HUES64 (cell line): ENCODE data around the gene CCR9.

Experiments
- H3K27ac ChIP-seq: 2 replicates; pipeline ENCODE4 v1.7.0; 2013; ENCODE audit warnings: low read depth, low read length, inconsistent platforms
- H3K27me3 ChIP-seq: 2 replicates; pipeline ENCODE4 v1.6.1; 2013; ENCODE audit warnings: mild to moderate bottlenecking, low read length; ENCODE audit not compliant: insufficient read depth
- H3K36me3 ChIP-seq: 2 replicates; pipeline ENCODE4 v1.6.1; 2013; ENCODE audit warnings: mild to moderate bottlenecking, low read length; ENCODE audit not compliant: insufficient read depth
- H3K4me1 ChIP-seq: 2 replicates; pipeline ENCODE4 v1.6.1; 2013; ENCODE audit warnings: mild to moderate bottlenecking, low read length, moderate library complexity; ENCODE audit not compliant: insufficient read depth
- H3K4me3 ChIP-seq: 2 replicates; pipeline ENCODE4 v1.5.1; 2013; ENCODE audit warnings: mild to moderate bottlenecking, low read length, moderate library complexity
- H3K9ac ChIP-seq: 2 replicates; pipeline ENCODE4 v1.6.1; 2013; ENCODE audit warnings: mild to moderate bottlenecking, low read depth, low read length
- H3K9me3 ChIP-seq: 2 replicates; pipeline ENCODE4 v1.6.1; 2013; ENCODE audit warnings: low read depth, low read length; ENCODE audit not compliant: insufficient read depth
- WGBS: fragments of 150-250, 120-280 bp; methylation state at CpG from one replicate; pipeline ENCODE4 v1.1.7; 2013; ENCODE audit warnings: missing lambda C conversion rate; 5-methylcytosine and 5-hydroxymethylcytosine counted together

Gene CCR9

DNA sequence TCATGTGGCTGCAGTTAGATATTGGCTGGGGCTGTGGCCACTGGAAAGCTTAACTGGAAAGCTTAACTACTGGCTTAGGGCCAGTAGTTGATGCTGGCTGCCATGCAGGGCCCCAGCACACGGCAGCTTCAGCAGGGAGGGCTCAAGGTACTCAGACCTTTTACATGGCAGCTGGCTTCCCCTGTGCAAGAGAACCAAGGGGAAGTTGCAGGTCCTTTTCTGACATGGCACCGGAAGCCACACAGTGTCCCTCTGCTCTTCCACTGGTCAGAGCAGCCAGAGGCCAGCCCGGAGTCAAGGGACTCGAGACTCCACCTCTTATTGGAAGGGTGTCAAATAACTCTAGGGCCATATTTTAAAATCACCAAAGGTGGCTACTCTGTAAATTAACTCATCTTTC is 24.5 kb downstream of the CCR9 start:
- Histone ChIP-seq H3K36me3 (no peaks in the 10 kb centered on the region), H3K9me3 (no peaks in the 10 kb centered on the region), H3K4me3 (no peak overlapping the region), H3K4me1 (no peaks in the 10 kb centered on the region), H3K27me3 (peaks cover 8% of the 10 kb centered on the region; the same call in 1 of the 2 replicates), H3K9ac (no peak overlapping the region), H3K27ac (no peak overlapping the region)
- WGBS = 86% methylated on average over 4 of the region's 4 CpGs

DNA sequence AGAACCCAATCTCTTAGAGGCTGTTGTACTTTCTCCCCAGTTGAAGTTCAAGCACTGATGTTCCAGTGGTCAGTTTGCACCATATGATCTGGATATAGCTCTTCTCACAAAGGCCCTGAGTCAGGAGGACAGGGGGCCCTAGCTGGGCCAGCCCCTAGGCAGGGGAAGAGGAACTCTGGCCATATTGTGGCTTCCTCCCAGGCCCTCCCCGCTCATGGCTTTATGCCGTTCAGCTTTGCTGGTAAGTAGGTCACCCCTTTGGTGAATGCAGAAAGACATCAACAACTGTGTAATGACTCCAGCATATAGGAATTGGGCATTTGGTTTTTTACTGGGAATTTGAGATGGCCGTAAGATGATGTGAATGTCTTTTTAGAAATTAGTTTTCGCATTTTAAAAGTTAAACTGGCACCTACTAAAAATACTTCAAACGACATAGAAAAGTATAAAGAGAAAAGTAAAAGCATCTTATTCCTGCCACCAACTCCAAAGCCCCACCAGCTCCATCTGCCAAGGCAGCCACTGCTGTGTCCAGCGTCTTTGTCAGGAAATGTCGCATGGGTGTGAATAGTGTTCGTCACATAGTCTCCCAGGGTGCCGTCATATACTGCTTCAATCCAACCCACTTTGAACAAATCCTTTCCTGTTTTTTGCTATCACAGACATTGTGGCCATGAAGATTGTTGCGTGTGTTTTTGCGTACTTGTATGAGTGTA is 25.3 kb downstream of the CCR9 start:
- Histone ChIP-seq H3K9me3 (no peaks in the 10 kb centered on the region), H3K27me3 (peaks cover 8% of the 10 kb centered on the region; the same call in 1 of the 2 replicates), H3K36me3 (no peaks in the 10 kb centered on the region), H3K27ac (no peak overlapping the region), H3K4me1 (no peaks in the 10 kb centered on the region), H3K9ac (no peak overlapping the region), H3K4me3 (no peak overlapping the region)
- 96% methylated on average over 10 of the region's 11 CpGs for WGBS

DNA sequence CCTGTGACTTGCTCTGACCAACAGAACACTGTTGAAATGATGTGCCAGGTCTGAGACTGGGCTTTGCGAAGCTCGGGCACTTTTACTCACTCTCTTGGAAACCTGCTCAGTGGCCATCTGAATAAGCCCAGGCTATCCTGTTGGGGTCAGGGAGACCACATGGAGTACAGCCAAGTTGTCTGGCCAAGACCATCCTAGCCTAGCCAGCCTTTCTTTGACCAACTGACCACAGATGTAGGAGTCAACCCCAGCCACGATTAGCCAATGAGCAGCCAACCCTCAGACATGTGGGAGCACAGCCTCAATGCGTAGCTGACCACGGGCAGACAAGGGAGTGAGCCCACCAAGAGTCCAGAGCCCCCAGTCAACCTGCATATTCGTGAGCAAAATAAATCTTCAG is 26.1 kb downstream of the CCR9 start:
- Histone ChIP-seq H3K4me1 (no peaks in the 10 kb centered on the region), H3K9ac (no peak overlapping the region), H3K36me3 (no peaks in the 10 kb centered on the region), H3K4me3 (no peak overlapping the region), H3K27me3 (peaks cover 8% of the 10 kb centered on the region; the same call in 1 of the 2 replicates), H3K27ac (no peak overlapping the region), H3K9me3 (no peaks in the 10 kb centered on the region)
- WGBS = 88% methylated on average over 6 of the region's 6 CpGs

DNA sequence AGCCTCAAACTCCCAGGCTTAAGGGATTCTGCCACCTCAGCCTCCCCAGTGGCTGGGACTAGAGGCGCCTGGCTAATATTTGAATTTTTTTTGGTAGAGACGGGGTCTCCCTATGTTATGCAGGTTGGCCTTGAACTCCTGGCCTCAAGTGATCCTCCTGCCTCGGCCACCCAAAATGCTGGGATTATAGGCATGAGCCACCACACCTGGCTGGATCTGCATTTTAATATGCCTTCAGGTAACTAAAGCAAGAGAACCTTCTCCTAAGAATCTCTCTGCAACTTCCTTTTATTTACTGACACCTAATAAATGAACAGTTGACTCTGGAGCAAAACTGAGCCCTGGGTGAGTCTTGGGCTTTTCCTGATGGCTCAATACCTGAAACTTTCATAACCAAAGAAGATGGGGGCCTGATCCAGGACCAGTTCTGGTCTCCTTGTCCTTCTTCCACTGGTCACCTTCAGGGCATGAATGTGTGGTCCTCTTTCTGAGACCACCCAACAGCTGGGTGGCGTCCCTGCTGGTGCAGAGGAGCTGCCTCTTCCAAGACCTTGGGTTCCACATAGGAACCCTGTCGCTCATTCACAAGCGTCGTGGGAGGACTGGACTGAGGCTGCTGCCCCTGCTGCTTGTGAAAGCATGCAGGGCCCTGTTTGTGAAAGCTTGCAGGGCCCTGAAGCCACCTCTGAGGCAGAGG is 28.2 kb downstream of the CCR9 start:
- 89% methylated on average over 7 of the region's 7 CpGs for WGBS
- H3K36me3 ChIP-seq = no peaks in the 10 kb centered on the region; the same call in 1 of the 2 replicates
- no peaks in the 10 kb centered on the region for H3K9me3 ChIP-seq
- H3K4me1 ChIP-seq = no peaks in the 10 kb centered on the region
- H3K27me3 ChIP-seq = peaks cover 8% of the 10 kb centered on the region; the same call in 1 of the 2 replicates
- no peak overlapping the region for H3K9ac ChIP-seq
- H3K27ac ChIP-seq = no peak overlapping the region
- no peak overlapping the region for H3K4me3 ChIP-seq

DNA sequence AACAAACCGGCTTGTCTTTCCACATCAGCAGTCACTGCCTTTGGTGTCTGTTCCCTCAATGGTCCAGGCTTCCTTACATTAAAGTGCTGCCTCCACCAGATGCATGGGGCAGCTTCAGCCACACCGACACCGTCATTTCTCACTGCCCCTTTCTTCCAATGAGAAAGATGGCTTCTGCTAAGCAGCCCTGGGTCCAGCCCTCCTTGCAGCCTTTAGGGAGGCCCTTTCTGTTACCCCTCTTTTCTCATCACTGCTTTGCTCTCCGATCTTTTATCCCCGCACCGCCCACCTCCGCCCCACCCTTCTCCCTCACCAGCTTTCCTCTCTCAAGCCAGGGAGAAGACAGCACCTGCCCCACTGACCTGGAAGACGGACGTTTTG is 28.7 kb downstream of the CCR9 start:
- Histone ChIP-seq H3K27ac (no peak overlapping the region), H3K4me3 (no peak overlapping the region), H3K4me1 (no peaks in the 10 kb centered on the region), H3K9me3 (no peaks in the 10 kb centered on the region), H3K36me3 (no peaks in the 10 kb centered on the region; the same call in 1 of the 2 replicates), H3K9ac (no peak overlapping the region), H3K27me3 (peaks cover 8% of the 10 kb centered on the region; the same call in 1 of the 2 replicates)
- WGBS = 79% methylated on average over 9 of the region's 9 CpGs

DNA sequence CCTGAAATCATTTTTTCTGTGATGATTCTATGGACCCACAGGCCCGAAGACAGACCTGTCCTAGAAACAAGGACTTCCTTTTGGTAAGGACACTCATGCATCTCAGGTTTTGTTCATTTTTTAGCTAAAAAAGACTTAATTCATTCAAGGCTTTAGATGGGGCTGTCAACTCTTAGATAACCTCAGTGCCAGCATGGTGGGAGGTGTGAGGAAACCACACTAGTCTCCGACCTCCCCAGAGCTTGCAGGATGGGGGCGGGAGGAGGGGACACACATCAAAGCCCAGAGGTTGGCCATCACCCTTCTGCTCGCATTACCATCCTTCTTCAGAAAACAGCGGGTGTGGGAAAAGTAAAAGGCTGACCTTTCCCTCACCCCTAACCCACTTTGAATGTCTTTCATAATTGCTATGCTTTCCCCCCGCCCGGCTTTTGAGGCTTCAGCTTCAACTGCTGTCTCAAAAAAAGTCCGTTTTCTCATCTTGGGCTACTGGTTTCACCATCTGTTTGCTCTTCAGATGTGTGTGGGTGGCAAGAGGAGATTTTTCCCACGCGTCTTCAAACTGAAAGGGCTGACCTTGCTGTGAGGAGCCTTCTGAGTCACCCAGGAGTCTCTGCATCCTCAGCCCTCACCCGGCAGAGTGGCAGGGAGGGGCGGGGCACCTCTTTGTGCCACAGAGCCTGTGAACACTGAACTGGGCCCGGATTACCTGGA is 29.3 kb downstream of the CCR9 start:
- Histone ChIP-seq H3K9ac (no peak overlapping the region), H3K27ac (no peak overlapping the region), H3K9me3 (no peaks in the 10 kb centered on the region), H3K4me1 (no peaks in the 10 kb centered on the region), H3K27me3 (peaks cover 8% of the 10 kb centered on the region; the same call in 1 of the 2 replicates), H3K4me3 (no peak overlapping the region), H3K36me3 (peaks cover 3% of the 10 kb centered on the region; the same call in 1 of the 2 replicates)
- 18% methylated on average over 11 of the region's 13 CpGs for WGBS

DNA sequence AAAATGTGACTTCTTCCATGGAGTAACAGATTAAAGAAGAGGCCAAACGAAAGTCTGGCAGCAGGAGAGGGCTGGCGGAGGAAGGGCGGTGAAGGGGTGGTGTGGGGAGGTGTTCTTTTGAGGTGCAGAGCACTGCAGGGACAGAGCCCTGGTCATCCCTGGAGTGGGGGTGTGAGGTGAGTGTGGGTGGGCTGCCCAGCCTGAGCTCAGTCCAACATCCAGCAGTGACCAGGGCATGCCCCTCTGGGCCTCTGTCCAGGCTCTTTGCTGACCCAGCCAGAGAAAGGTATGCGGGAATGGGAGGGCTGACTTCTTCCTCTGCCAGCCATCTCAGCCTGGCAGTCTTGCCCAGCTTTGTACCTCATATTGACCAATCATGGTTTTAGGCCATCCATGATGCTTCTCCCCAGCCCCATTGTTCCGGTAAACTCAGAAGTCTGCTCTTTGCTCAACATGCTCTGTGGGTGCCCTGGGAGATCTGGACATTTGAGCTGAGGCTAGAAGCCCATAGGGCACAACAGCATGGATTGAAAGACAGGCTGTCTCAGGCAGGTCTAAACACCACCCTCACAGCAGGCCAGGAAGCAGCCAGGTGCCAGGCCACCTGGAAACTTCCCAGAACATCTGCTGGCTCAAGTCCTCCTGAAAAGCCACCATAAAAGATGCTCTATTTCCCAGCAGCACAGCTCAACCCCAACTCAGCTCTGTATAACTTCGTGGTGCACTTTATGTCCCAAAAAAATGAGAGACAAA is 31.0 kb downstream of the CCR9 start:
- no peaks in the 10 kb centered on the region for H3K4me1 ChIP-seq
- WGBS = 90% methylated on average over 5 of the region's 6 CpGs
- no peak overlapping the region for H3K4me3 ChIP-seq
- no peaks in the 10 kb centered on the region for H3K9me3 ChIP-seq
- H3K27ac ChIP-seq = no peak overlapping the region
- peaks cover 19% of the 10 kb centered on the region for H3K36me3 ChIP-seq
- peaks cover 8% of the 10 kb centered on the region; the same call in 1 of the 2 replicates for H3K27me3 ChIP-seq
- no peak overlapping the region for H3K9ac ChIP-seq

DNA sequence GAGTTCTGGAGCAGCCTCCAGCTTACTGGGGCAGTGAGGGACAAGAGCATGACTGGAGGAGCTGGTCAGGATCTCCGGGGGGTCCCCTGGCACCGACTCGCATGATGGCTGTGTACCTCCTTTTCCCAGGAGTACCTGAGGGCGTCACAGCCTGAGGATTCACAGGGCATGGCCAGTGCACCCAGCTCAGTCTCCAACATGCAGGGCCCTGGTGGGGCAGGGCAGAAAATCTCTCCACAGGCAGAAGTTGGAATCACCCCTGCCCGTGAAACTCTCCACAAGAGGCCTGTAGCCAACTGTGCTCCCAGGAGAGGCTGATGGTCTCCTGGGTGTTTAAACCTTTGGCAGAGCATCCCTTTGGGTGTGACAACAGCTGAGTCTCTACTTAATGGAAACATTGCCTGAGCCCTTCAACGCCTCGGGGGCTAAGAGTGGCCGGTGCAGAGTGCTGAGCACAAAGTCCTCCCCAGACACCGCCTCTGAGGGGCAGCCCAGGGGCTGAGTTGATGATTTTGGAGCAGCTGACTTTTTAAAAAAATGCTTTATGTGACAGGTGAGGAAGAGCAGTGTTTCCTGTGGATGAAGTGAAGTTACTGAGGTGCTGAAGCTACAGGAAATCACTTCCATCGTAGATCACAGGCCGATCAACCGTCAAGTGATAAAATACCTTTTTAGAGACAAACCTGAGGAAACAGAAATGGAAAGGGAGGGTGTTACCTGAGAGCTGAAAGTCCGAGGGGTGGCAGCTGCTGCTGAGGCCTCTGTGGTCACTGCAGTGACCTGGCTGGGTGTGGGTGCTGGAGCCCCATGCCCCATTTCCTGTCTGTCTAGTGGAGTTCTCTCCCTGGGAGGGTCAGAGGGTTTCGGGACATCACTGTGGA is 35.1 kb downstream of the CCR9 start:
- Histone ChIP-seq H3K36me3 (peaks cover 40% of the 10 kb centered on the region), H3K4me1 (no peaks in the 10 kb centered on the region), H3K9me3 (no peaks in the 10 kb centered on the region), H3K9ac (no peak overlapping the region), H3K27me3 (no peaks in the 10 kb centered on the region), H3K27ac (no peak overlapping the region), H3K4me3 (no peak overlapping the region)
- 95% methylated on average over 14 of the region's 14 CpGs for WGBS

DNA sequence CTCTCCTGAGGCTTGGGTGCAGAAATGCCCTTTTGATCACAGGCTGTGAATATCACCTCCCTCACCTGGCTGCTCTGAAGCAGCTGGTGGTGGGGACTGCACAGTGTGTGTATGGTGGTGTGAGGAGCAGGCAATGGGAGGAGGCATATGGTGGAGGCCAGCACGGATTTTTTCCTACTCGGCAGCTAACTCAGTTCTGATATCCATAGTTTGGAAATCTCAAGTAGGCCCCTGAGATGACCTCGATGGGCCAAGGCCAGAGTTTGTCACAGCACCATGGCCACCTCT is 35.6 kb downstream of the CCR9 start:
- Histone ChIP-seq H3K9me3 (no peaks in the 10 kb centered on the region), H3K27ac (no peak overlapping the region), H3K9ac (no peak overlapping the region), H3K36me3 (peaks cover 43% of the 10 kb centered on the region), H3K27me3 (no peaks in the 10 kb centered on the region), H3K4me1 (no peaks in the 10 kb centered on the region), H3K4me3 (no peak overlapping the region)
- WGBS = 92% methylated on average over 3 of the region's 3 CpGs

DNA sequence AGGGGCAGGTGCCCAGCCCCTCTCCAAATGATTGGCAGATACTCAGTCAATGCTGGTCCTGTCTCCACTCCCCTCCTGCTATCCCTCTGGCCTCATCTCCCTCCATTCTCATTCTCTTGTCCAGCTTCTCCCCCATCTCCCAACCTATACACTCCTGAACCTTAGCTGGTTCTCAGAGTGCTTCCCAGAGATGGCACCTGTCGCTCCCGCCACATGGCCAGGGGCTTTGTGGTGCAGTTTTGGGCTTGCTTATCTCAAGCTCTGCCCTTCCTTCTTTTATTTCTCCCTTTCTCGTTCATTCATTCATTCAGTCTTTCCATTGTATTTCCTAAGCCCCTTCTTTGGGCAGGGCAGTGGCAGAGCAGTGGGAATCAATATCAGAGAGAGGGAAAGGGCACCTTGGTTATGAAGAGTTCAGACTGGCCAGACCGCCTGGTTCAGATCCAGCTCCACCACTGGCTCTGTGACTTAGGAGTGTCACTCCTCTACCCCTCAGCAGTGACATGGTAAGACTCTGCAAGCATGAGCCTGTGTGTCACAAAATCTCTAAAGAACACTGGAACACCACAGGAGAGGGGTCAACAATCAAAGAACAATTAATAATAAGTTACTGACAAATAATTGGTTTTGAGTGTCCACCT is 36.7 kb downstream of the CCR9 start:
- H3K4me1 ChIP-seq = no peaks in the 10 kb centered on the region
- WGBS = 91% methylated on average over 4 of the region's 4 CpGs
- no peak overlapping the region for H3K27ac ChIP-seq

More for the DNA sequence above, 36.7 kb downstream of the CCR9 start:
- H3K4me3 ChIP-seq = no peak overlapping the region
- H3K9ac ChIP-seq = no peak overlapping the region
- H3K36me3 ChIP-seq = peaks cover 54% of the 10 kb centered on the region
- H3K9me3 ChIP-seq = no peaks in the 10 kb centered on the region
- no peaks in the 10 kb centered on the region for H3K27me3 ChIP-seq
